NCI-H345 treated with DMSO at 0.1 percent for 48 hours (cell line): ENCODE measurements around the gene ACLY.

Experiments used
- DNase-seq: peaks from one replicate; lab custom pipeline; 2025; ENCODE audit not compliant: unreplicated experiment; lab: John Stamatoyannopoulos, UW

ACLY gene

DNA sequence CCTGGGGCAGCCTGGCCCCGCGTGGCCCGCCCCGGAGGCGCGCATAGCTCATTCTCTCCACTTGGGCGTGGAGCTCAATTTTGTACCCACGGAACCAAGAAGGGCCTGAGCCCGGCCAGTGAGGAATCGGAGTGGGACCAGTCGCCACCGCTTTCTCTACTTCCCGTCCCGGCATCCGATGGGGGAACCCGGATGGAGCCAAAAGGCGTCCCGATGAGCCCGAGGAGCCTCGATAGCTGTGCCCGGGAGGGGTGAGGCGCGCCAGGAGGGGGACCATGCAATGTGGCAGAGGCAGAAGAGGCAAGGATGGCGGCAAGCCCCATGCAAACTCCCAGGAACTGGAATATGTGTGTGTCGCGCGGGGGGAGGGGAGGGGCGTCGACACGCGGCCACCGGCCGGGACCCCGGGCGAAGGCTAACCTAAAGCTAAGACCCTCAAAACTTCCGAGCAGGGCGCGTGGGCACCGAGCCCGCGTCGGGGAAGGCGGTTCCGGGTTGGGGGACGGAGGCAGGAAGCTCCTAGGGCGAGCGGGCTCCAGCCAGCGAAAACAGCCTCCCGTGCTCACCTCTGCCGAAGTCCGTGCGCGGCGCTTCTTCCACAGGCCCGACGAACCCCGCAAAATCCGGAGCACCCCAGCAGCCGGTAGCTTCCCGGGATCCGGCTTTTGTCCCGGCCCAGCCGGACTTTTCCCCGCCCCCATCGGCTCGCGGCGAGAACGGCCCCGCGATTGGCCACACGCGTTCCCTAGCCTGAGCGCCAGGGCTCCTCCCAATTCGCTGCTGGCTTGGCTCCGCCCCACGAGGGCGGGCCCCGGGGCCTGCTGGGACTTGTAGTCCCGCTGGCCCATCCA is at the start of gene ACLY:
TSS of gene ACLY (minus strand) at position 638 of the 851 bp plus-strand sequence. CDS start 5,078 bp downstream, outside the sequence.
- DNase-seq, result peak; percentile 97

DNA sequence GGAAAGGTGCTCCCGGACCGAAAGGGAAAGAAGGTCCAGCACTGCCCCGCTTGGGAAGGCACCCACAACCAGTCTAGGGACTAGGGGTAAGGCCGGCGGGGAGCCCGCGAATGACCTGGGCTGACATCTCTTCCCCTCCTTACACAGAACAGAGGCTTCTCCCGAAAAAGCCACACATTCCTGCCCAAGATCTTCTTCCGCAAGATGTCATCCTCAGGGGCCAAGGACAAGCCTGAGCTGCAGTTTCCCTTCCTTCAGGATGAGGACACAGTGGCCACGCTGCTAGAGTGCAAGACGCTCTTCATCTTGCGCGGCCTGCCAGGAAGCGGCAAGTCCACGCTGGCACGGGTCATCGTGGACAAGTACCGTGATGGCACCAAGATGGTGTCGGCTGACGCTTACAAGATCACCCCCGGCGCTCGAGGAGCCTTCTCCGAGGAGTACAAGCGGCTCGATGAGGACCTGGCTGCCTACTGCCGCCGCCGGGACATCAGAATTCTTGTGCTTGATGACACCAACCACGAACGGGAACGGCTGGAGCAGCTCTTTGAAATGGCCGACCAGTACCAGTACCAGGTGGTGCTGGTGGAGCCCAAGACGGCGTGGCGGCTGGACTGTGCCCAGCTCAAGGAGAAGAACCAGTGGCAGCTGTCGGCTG is 49.3 kb upstream of the ACLY start:
- DNase-seq, result no peak

DNA sequence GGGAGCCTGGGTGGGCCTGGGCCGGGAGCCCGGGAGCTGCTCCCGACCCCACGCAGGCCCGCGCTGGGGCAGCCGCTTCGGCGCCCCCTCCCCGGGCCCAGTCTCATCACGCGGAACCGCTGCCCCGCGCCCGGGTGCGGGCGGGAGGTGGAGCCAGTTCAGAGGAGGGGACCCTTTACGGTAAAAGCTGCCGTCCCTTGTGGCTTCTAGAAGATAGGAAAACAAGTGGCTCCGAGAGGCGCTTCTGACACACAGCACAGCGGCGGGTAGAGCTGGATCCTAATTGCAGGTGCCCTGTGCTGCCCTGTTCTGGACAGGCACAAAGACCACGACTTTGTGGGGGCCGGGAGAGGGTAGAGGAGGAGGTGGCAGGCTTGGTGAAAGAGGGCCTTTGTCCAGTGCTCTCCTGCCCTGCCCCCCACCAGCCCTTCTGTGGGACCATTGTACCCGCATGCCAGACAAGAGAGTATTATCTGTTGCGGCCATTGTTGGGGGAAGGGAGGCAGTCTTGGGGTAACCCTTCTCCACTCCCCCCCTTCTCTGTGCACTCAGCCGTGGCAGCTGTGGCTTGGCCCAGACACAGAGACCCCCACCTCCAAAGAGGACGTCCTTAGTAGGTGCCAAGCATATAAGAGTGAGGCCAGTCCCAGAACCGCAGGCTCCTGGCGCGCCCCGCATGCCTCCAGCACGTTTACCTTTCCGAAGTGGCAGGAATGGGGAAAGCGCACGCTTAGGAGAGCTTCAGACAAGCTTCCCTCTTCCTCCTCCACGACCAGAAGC is 48.6 kb upstream of the ACLY start:
- DNase-seq, result no peak

DNA sequence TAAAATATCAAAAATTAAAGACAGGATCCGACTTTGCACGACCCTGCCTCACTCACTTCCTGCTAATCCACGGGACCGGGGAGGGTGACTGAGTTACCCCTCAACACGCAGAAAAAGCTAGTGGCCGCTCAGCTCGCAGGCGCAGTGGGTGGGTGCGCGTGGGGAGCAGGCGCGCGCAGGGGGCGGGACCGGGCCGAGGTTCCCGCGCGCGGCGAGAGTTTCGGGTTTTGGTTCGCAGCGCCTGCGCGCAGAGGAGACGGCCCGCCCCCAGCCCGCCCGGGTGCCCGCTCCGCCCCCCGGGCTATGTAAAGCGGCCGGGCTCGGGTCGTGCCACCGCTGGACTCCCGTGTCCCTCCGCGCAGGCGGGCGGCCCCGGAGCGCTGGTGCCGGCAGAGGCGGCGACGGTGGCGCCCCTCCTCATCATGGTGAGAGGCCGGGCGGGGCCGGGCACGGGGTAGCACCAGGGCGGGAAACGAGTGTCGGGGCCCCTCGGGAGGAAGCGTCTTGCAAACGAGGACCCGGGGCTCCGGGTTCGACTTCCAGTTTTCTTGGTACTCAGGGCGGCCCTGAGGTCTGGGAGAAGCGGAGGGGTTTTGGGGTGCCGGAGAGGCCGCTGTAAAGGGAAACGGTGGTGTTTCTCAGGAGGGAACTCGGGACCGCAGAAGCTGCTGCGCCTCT is 47.9 kb upstream of the ACLY start, which contains the start of gene CNP:
TSS of gene CNP (plus strand) at position 333 of the 678 bp plus-strand sequence. CDS start at position 423, 90 bp downstream.
- DNase-seq, result peak; percentile 73

DNA sequence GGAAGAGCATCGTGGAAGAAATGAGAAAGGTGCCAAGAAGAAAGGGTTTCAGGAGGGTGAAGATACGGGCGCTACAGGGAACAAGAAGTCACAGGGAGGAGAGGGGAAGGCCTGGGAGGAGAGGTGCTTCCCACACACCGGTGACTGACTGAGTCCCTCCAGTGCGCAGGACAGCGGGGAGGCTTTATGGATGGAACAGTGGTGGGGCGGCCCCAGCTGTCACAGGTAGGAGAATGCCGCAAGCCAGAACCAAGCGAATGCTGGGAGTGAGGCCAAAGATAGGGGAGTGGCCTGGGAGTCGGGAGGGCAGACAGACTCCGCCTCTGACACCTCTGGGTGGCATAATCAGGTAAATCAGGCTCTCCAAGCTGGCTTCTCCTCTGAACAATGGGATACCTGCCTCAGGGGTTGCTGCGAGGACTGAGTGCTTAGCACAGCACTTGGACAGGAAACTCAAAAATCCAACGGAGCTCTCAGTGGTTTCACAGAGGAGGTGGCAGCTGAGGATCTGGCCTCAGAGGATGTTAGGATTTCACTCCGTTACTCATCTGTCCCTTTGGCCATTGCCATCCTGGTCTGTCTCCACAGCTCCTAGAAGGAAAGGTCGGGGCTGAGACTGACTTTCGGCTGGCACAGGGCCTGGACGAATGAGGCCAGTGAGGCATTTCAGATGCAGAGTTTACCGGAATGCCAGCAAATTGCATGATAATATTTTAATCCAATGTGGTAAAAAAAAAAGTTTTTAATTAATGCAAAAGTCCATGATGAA is 47.1 kb upstream of the ACLY start:
- peak; percentile 98 for DNase-seq

DNA sequence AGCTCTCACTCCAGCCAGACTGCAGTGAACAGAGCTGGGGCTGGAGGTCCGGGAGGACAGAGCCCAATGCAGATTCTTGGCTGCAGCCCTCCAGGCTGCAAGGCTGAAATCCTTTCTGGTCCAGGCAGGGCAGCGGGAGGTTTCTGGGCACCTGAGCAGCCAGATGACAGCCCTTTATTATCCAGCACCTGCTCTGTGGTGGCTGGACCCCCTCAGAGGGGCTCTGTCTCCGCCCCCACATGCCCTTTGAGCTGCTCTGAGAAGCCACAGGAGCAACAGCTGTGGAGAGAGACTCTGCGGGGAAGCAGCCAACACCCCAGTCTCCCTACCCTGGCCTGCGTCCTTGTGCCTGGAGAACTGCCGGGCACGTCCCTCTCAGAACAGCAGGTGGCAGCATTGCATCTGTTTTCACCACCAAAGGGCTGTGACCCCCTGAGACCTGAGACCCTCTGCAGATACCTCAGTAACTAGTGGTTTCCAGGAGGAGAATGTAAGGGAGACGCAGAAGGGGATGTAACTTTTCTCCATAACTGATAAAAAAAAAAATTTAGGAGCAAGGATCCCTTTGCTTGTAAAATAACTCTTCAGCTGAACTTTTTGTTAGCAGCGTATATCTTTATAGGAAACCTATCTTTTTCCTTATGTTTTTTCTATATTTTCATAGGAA is 44.1 kb upstream of the ACLY start:
- DNase-seq, result peak; percentile 48

DNA sequence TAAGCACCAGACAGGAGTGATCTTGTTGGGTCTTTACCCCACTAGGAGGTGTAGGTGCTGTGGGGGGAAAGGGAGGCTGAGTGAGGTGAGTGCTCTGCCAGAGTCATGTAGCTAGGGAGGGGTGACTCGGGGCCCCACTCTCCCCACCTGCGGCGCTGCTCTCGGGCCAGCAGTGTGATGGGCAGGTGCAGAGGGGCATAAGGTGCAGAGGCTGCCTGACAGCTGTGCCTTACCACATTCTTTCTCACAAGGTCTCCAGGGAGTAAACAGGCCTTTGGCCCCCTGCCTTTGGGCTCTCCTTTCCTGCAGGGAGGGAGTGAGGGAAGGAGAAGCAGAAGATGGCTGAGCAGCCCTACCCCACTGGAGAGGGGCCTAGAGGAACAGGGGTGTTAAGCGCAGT is 43.4 kb upstream of the ACLY start:
- DNase-seq, result no peak

DNA sequence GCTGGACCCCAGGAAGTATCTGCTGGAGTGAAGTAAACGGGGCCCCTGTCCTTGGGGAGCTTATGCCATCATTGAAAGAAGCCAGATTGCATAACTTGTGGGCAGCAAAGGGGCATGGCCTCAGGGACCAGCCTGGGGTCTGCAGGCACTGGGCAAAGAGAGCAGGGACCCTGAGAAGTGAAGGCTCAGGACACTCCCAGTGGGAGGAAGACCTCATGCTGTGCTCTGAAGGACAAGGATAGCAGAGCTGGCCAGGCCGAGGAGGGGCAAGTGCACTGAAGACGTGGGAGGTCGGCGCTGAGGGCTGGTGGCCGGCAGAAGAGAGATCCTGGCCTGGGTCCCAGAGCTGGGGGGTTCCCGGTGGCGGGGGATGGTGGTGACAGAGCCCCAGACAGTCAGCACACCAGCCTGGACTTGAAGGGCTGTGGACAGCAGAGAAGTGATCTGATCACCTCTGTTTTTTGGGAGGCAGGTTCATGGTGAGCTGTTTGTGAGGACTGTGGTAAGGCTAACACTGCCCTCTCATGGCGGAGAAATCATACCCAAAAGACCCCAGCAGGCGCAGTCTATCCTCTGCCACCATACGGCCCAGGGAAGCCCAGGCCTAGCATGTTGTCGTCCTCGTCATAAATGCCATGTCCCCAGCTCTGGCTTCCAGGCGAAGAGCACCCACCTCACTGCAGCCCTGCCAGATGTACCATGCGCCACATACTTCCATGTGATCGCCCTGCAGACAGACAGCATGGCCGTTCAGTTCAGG is 40.8 kb upstream of the ACLY start:
- no peak for DNase-seq

DNA sequence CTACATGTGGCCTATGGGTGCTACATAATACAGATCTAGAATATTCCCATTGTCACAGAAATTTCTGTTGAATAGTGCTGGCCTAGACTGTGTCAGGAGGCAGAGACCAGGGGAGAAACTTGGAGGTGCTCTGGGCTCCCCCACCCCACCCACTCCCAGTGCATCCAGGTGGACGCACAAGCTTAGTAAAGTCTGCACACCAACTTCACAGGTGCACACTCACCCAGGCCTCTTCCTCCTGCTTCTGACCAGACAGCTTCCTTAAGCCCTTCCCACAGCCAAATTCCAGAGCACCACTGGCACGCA is 40.2 kb upstream of the ACLY start:
- no peak for DNase-seq

DNA sequence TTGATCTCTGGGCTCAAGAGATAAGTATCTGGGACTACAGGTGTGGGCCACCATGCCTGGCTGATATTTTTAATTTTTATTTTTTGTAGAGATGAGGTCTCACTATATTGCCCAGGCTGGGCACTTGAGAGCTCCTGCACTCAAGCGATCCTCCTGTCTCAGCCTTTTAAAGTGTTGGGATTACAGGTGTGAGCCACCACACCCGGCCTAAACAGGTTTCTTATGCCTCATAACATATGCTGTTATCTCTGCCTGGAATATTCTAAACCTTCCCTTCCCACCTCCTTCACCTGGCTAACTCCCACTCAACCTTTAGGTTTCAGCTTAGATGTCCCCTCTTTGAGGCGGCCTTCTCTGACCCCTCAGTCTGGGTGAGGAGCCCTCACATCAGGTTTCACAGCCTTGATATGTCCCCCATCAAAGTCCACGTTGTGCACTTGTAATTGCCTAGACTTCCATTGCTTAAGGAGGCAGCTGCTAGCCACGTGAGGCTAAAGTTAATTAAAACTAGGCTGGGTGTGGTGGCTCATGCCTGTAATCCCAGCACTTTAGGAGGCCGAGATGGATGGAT is 39.2 kb upstream of the ACLY start:
- DNase-seq, result no peak

DNA sequence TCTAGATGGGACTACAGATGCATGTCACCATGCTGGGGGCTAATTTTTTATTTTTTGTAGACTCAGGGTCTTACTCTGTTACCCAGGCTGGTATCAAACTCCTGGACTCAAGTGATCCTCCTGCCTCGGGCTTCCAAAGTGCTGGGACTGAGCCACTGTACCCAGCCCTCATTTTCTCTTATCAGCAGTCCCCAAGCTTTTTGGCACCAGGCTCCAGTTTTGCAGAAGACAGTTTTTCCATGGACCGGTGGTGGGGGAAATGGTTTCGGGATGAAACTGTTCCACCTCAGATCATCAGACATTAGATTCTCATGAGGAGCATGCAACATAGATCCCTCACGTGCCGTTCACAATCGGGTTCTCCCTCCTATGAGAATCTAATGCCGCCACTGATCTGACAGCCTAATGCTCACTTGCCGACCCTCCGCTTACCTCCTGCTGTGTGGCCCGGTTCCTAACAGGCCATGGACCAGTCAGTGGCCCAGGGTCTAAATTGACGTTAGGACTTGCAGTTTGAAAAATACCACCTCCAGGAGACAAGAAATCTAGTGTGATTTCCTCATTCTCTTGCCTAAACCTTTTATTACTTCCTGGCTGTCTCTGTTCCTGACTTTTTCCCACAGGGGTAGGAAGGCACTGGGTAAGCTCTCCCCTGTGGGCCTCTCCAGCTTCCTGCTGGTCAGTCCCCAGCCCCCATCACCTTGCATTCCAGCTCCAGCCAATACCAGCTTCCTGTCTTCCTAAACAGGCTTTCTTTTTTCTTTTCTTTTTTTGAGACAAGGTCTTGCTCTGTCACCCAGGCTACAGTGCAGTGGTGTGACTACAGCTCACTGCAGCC is 38.5 kb upstream of the ACLY start:
- DNase-seq, result no peak

DNA sequence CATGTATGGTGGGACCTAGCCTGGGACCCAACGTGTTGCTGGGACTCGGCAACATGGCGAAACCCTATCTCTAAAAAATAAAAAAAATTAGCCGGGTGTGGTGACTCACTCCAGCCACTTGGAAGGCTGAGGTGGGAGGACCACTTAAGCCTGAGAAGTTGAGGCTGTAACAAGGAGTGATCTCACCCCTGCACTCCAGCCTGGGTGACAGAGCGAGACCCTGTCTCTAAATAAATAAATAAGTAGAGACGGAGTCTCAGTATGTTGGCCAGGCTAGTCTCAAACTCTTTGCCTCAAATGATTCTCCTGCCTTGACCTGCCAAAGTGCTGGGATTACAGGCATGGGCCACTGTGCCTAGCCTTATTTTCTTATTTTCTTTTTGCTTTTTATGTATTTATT is 37.8 kb upstream of the ACLY start:
- no peak for DNase-seq

DNA sequence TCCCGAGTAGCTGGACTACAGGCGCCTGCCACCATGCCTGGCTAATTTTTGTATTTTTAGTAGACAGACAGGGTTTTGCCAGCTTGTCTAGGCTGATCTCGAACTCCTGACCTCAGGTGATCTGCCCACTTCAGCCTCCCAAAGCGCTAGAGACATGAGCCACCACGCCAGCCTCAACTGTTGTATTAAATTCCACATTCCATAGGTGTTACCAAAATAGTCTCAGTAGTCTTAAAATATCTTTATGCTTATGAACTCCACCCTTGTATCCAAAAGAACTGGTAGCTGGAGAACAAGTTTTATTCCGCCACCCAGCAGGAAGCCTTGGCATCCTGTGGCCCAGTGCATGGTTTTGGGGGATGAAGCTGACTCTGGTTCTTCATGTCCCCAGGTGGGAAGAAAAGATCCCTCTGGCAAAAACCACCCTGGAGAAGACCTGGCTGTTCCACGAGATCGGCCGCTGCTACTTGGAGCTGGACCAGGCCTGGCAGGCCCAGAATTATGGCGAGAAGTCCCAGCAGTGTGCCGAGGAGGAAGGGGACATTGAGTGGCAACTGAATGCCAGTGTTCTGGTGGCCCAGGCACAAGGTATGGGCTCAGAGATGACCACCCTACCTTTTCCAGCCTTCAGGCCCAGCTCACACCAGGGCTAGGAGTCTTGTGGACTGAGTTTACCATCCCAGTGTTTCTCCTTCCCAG is 30.2 kb upstream of the ACLY start:
- DNase-seq, result no peak

DNA sequence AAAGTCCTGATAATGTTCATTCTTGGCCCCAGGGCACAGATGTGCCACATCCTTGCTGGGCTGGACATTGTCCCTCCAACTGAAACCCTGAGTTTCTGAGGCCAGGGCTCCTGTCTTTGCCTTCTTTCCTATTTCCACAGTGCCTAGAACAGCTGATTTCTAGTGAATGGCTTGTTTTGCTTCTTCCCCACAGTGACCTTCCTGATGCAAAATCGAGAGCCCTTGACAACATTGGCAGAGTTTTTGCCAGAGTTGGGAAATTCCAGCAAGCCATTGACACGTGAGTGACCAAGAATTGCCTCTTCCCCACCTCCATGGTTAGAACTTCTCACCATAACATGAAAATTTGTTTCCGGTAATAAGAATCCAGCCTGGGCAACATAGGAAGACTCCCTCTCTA is 26.2 kb upstream of the ACLY start:
- DNase-seq, result no peak

DNA sequence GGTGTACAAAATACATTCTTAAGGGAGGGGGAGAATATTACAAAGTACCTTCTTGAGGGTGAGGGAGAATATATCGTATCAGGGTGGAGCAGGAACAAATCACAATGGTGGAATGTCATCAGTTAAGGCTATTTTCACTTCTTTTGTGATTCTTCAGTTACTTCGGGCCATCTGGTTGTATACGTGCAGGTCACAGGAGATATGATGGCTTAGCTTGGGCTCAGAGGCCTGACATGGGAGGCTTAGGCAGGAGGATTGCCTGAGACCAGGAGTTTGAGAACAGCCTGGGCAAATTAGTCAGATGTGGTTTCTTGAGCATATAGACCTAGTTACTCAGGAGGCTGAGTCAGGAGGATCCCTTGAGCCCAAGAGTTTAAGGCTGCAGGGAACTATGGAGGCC is 24.7 kb upstream of the ACLY start:
- DNase-seq, result no peak

DNA sequence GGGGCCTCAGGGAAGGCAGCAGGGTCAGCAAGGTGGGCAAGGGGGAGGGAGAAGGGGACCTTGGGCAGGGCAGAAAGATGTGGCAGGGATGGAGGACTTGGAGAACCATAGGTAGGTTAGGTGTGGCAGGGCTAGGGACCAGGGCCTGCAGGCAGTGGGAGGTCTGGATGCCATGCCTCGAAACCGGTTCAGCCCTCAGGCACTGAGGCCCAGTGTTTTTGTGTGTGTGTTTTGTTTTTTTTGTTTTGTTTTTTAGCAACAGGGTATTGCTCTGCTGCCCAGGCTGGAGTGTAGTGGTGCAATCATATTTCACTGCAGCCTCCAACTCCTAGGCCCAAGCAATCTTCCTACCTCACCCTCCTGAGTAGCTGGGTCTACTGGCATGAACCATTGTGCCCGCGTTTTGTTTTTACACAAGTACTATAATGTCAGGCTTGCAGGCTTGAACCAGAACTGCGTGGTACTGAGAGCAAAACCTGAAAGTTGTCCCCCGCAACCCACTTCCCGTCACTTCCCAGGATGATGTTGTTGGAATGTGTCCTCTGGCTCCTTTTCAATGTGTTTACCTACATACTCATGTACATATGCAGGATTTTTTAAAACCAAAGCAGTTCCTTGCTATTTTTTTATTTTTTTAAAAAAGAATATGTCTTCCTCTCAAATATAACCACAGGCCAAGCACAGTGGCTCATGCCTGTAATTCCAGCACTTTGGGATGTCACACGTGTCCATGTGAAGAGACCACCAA is 24.0 kb upstream of the ACLY start:
- DNase-seq, result no peak

DNA sequence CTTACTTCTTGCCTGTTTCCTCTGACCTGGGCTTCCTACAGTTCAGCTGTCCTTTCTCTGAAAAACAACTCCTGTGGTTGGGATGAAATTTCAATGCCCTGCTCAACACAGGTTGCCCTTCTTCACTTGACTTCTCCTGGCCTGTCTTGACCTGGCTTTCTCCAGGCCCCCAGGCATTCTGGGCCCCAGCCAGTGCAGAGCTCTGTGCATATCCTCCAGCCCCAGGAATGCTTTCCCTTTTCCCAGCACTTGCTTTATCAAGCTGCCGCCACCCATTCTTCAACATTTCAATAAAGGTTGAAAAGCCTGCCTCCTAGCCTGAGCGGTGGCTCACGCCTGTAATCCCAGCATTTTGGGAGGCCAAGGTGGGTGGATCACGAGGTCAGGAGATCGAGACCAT is 22.4 kb upstream of the ACLY start:
- no peak for DNase-seq
